Activated naive CD4-positive, alpha-beta T cell treated with anti-CD3 and anti-CD28 coated beads for 36 hours (primary cell): ENCODE measurements around the gene RBMY1B. TPM values are rescaled to one million over a fixed set of nuclear protein-coding genes. Genes with fewer than 3 reads are reported as not detected.
"Not testable (repeated sequence)": the region's sequence is repeated elsewhere in the genome, so short reads cannot be mapped to it uniquely, and the experiment has no call there.

Source experiments
- CTCF ChIA-PET: fragments of 350-600 bp; sonication (Branson Sonifier 250); formaldehyde crosslinking; loops from one replicate; lab custom pipeline; 2021; ENCODE audit warnings: antibody characterized with exemption; lab: Charles Lee
- DNase-seq: peaks from one replicate; pipeline ENCODE4 v3.0.0-alpha.2; 2020
- H3K27ac Mint-ChIP-seq: one replicate; pipeline ENCODE4 v1.8.0; 2021; ENCODE audit warnings: mild to moderate bottlenecking, mixed read lengths
- H3K27me3 Mint-ChIP-seq: one replicate; pipeline ENCODE4 v1.8.0; 2021; ENCODE audit warnings: low read depth, mixed read lengths
- H3K36me3 Mint-ChIP-seq: one replicate; pipeline ENCODE4 v1.8.0; 2021; ENCODE audit warnings: low read depth, mixed read lengths
- H3K4me1 Mint-ChIP-seq: one replicate; pipeline ENCODE4 v1.8.0; 2021; ENCODE audit warnings: low read depth, mixed read lengths
- H3K4me3 Mint-ChIP-seq: one replicate; pipeline ENCODE4 v1.8.0; 2021; ENCODE audit warnings: mild to moderate bottlenecking, moderate library complexity, mixed read lengths
- H3K9me3 Mint-ChIP-seq: one replicate; pipeline ENCODE4 v1.8.0; 2021; ENCODE audit warnings: mixed read lengths
- intact Hi-C: fragments of 100-400 bp; cut with micrococcal nuclease; formaldehyde crosslinking; loops from one replicate; pipeline ENCODE4 v1.15.1; 2023
- total RNA-seq, 2 experiments: library from RNA; stranded (reverse); gene quantifications; one replicate each; pipeline ENCODE4 v1.2.3, GENCODE V29; 2021

RBMY1B gene
- not detected for total RNA-seq

- H3K36me3 Mint-ChIP-seq, H3K4me1 Mint-ChIP-seq, CTCF ChIA-PET, H3K4me3 Mint-ChIP-seq, intact Hi-C loops, H3K27me3 Mint-ChIP-seq, H3K27ac Mint-ChIP-seq, DNase-seq, H3K9me3 Mint-ChIP-seq: not testable (repeated sequence)
Measured at GRCh38 chrY:21511038-21511437, at the start of gene RBMY1B. RBMY1B (plus strand) TSS chrY:21511338; CDS start chrY:21513351, 2,013 bp downstream.

GRCh38 chrY:21462915-21463314 lies 48.2 kb upstream of the RBMY1B start:
- intact Hi-C loops, H3K4me1 Mint-ChIP-seq, H3K27me3 Mint-ChIP-seq, H3K36me3 Mint-ChIP-seq, H3K9me3 Mint-ChIP-seq, H3K27ac Mint-ChIP-seq, H3K4me3 Mint-ChIP-seq, DNase-seq, CTCF ChIA-PET: not testable (repeated sequence)

GRCh38 chrY:21482967-21483366 lies 28.2 kb upstream of the RBMY1B start:
- CTCF ChIA-PET: no interaction called here
- H3K27ac Mint-ChIP-seq: no peak overlapping the region
- no peaks in the 10 kb centered on the region for H3K9me3 Mint-ChIP-seq
- H3K27me3 Mint-ChIP-seq: no peaks in the 10 kb centered on the region
- H3K4me3 Mint-ChIP-seq: no peak overlapping the region
- intact Hi-C loops: no loop called here
- H3K4me1 Mint-ChIP-seq: no peaks in the 10 kb centered on the region
- DNase-seq: no peak
- H3K36me3 Mint-ChIP-seq: no peaks in the 10 kb centered on the region

GRCh38 chrY:21534579-21534978 lies 23.4 kb downstream of the RBMY1B start, which contains the start of gene RBMY1A1:
RBMY1A1 (plus strand) TSS chrY:21534879; CDS start chrY:21536892, 2,013 bp downstream.
- H3K36me3 Mint-ChIP-seq, H3K27ac Mint-ChIP-seq, CTCF ChIA-PET, H3K4me1 Mint-ChIP-seq, intact Hi-C loops, DNase-seq, H3K27me3 Mint-ChIP-seq, H3K9me3 Mint-ChIP-seq, H3K4me3 Mint-ChIP-seq: not testable (repeated sequence)

GRCh38 chrY:21559316-21559984 lies 48.3 kb downstream of the RBMY1B start:
- CTCF ChIA-PET, H3K4me3 Mint-ChIP-seq, H3K27ac Mint-ChIP-seq, intact Hi-C loops, DNase-seq, H3K4me1 Mint-ChIP-seq, H3K9me3 Mint-ChIP-seq, H3K27me3 Mint-ChIP-seq, H3K36me3 Mint-ChIP-seq: not testable (repeated sequence)

Other genes starting within 250 kb of the RBMY1B start
- gene RBMY1A1, start 23.5 kb downstream of the RBMY1B start, total RNA-seq: not detected